ENCODE data around the gene DLST. TPM values are rescaled to one million over a fixed set of nuclear protein-coding genes. Genes with fewer than 3 reads are reported as not detected.

The DLST gene
- total RNA-seq, 1 donor from 2014 or later = 101 TPM

DNA sequence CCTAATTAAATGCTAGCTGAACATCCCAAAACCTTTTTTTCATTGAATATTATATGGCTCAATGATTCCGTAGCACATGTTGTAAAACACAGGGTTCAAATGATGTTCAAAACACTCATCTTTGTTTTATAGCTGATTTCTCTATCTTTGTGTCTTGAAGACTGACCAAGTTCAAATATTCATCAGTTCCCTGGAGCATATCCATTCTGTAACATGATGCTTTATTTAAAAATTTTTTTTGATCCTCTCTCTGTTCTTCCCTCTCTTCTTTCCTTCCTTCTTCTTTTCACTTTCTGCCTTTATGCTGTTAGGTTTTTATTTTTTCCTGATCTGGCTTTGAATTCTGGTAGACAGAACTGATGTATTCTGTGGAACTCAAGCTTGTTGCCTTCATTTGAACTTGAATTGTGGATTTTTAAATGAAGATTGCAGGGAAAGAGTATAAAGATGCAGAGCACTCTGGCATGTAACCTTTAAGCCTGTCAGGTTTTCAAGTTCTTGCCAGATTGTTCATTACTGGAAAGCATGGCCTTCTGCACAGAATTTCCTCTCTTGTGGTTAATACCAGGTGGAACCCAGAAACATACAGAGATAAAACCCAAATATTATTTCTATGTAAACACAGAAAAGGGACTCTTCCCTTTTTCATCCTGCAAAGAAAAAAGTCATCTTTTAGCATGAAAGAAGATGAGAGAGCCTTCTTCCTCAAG lies 45.3 kb upstream of the DLST start:
- Mint-ChIP-seq H3K36me3 (ENCODE audit: unreplicated experiment) (peaks cover 16% of the 10 kb centered on the region), H3K4me3 (ENCODE audit: unreplicated experiment) (no peak overlapping the region), H3K27me3 (ENCODE audit: unreplicated experiment) (no peaks in the 10 kb centered on the region), H3K9me3 (ENCODE audit: unreplicated experiment) (no peaks in the 10 kb centered on the region), H3K4me1 (ENCODE audit: unreplicated experiment) (peaks cover 49% of the 10 kb centered on the region), H3K27ac (ENCODE audit: unreplicated experiment) (peak overlapping the region; percentile 65)
- TF ChIP-seq, protein P1, sequence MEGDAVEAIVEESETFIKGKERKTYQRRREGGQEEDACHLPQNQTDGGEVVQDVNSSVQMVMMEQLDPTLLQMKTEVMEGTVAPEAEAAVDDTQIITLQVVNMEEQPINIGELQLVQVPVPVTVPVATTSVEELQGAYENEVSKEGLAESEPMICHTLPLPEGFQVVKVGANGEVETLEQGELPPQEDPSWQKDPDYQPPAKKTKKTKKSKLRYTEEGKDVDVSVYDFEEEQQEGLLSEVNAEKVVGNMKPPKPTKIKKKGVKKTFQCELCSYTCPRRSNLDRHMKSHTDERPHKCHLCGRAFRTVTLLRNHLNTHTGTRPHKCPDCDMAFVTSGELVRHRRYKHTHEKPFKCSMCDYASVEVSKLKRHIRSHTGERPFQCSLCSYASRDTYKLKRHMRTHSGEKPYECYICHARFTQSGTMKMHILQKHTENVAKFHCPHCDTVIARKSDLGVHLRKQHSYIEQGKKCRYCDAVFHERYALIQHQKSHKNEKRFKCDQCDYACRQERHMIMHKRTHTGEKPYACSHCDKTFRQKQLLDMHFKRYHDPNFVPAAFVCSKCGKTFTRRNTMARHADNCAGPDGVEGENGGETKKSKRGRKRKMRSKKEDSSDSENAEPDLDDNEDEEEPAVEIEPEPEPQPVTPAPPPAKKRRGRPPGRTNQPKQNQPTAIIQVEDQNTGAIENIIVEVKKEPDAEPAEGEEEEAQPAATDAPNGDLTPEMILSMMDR (IDR thresholded peaks at IDR 0.05) = no peak
- DNase-seq (ENCODE audit: extremely low spot score, unreplicated experiment) = no peak

DNA sequence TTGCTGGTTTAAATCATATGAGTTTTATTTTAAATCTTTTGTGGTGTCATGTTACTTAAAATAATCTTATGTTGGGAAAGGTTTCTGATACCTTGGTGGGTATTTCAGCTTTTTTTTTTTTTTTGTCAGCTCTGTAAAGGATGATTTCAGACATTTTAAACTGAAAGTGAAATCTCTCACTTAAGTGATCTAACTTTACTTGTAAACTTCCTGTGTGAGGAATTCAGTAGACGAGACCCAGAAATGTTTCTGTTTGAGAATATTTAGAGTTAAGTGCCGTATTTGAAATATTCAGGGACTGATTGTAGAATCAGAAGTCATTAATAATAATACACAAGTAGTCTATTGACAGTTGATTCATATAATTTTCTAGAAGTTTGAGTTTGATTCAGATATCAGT lies 43.5 kb upstream of the DLST start:
- peaks cover 18% of the 10 kb centered on the region for H3K36me3 Mint-ChIP-seq (ENCODE audit: unreplicated experiment)
- peak overlapping the region; percentile 55 for H3K4me3 Mint-ChIP-seq (ENCODE audit: unreplicated experiment)
- TF ChIP-seq, protein P1 (IDR thresholded peaks at IDR 0.05) = no peak
- H3K9me3 Mint-ChIP-seq (ENCODE audit: unreplicated experiment) = no peaks in the 10 kb centered on the region
- peaks cover 57% of the 10 kb centered on the region for H3K4me1 Mint-ChIP-seq (ENCODE audit: unreplicated experiment)
- no peak for DNase-seq (ENCODE audit: extremely low spot score, unreplicated experiment)
- peak overlapping the region; percentile 85 for H3K27ac Mint-ChIP-seq (ENCODE audit: unreplicated experiment)
- no peaks in the 10 kb centered on the region for H3K27me3 Mint-ChIP-seq (ENCODE audit: unreplicated experiment)

DNA sequence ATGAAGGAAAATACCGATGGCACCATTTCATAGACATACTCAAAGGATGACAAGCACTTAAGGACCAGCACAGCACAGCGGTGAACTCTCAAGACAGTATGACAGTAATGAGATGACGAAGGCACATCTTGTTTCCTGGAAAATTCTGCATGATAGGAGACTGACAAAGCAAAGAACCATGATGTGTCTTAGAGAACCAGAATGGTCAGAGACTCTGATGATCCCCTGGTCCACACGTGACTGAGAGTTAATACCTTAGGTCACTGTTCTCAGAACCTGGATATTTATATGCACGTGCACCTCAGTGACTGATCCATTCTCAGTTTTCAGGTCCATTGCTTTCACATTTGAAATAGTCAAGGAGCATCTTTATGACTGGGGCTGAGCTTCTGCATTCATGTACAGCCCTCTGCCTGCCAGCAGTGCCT lies 41.1 kb upstream of the DLST start:
- H3K4me3 Mint-ChIP-seq (ENCODE audit: unreplicated experiment) = no peak overlapping the region
- H3K27me3 Mint-ChIP-seq (ENCODE audit: unreplicated experiment) = no peaks in the 10 kb centered on the region
- peaks cover 64% of the 10 kb centered on the region for H3K4me1 Mint-ChIP-seq (ENCODE audit: unreplicated experiment)
- no peaks in the 10 kb centered on the region for H3K9me3 Mint-ChIP-seq (ENCODE audit: unreplicated experiment)
- no peak overlapping the region for H3K27ac Mint-ChIP-seq (ENCODE audit: unreplicated experiment)
- no peak for DNase-seq (ENCODE audit: extremely low spot score, unreplicated experiment)
- TF ChIP-seq, protein P1 (IDR thresholded peaks at IDR 0.05) = no peak
- peaks cover 18% of the 10 kb centered on the region for H3K36me3 Mint-ChIP-seq (ENCODE audit: unreplicated experiment)

DNA sequence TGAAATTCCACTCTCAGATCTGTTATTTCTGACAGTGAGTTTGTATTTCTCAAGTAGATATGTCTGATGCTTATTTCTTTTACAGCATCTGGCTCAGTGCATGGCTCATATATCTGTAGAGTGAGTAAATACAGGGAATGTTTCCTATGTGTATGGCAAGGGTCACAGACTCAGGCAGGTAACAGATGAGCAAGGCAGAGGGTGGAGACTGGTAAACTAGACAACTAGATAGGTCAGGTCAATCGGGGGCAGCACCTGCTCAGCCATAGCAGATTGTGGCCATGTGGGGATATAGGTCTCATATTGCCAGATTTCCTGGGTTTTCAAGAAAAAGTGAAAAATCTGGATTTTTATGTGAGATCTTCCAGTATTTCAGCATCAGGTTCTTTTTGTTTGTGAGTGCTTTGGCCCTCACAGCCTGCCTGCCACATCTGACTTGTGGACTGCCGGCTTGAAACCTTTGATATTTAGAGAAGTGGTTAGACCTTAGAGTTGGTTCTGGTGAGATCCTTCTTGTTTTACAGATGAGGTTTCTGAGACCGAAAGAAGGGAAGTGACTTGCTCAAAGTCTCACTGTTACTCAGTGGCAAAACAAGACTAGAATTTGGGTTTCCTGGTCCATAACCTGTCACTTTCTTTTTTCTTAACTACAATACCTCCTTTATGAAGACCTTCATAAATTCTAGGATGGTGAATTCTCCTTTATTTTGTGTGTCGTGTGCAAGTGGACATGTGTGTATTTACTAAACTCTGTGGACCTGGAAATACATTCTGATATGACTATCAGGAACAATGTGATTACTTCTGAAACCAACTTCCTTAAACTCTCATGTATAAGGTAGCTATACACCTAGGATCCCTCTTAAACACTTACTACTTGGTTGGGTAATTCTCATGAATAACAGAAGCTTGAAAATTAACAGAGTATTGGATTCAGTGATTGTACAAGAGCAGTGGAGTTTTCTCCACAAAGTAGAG lies 40.2 kb upstream of the DLST start:
- H3K4me1 Mint-ChIP-seq (ENCODE audit: unreplicated experiment) = peaks cover 66% of the 10 kb centered on the region

More for the DNA sequence above, 40.2 kb upstream of the DLST start:
- Mint-ChIP-seq H3K36me3 (ENCODE audit: unreplicated experiment) (peaks cover 16% of the 10 kb centered on the region), H3K9me3 (ENCODE audit: unreplicated experiment) (no peaks in the 10 kb centered on the region), H3K27ac (ENCODE audit: unreplicated experiment) (no peak overlapping the region), H3K4me3 (ENCODE audit: unreplicated experiment) (no peak overlapping the region), H3K27me3 (ENCODE audit: unreplicated experiment) (no peaks in the 10 kb centered on the region)
- TF ChIP-seq, protein P1 (IDR thresholded peaks at IDR 0.05) = no peak
- DNase-seq (ENCODE audit: extremely low spot score, unreplicated experiment) = no peak
